GM12878 (cell line): Measurements from ENCODE around the gene SCGB3A2. TPM values are rescaled to one million over a fixed set of nuclear protein-coding genes. Genes with fewer than 3 reads are reported as not detected.

ENCODE experiments used
- ATAC-seq: fragments of 200-7000 bp; cut with Tn5 transposase; 3 replicates; pipeline ENCODE4 v1.9.1; 2020; ENCODE audit warnings: mild to moderate bottlenecking, moderate library complexity
- BruUV-seq: library from RNA; stranded (reverse); fragments of 400-500 nt; replicated peaks from 2 replicates; lab custom pipeline; 2021; lab: Mats Ljungman, UMichigan
- CTCF ChIA-PET: fragments of 300-600 bp; sonication (Branson Sonifier 250); formaldehyde crosslinking; extraction: SDS; loops from one replicate; lab custom pipeline; 2021; ENCODE audit warnings: inconsistent platforms; lab: Yijun Ruan, JAX
- POLR2A ChIA-PET: fragments of 350-600 bp; formaldehyde crosslinking; extraction: SDS; loops from one replicate; lab custom pipeline; 2021; ENCODE audit warnings: inconsistent platforms; lab: Charles Lee
- RAD21 ChIA-PET: fragments of 300-600 bp; sonication (Branson Sonifier 250); formaldehyde crosslinking; loops from one replicate; lab custom pipeline; 2023; ENCODE audit warnings: antibody characterized with exemption; ENCODE audit not compliant: unreplicated experiment; lab: Charles Lee
- SMC1A ChIA-PET: fragments of 300-600 bp; sonication (Branson Sonifier 250); formaldehyde crosslinking; loops from one replicate; lab custom pipeline; 2023; ENCODE audit not compliant: unreplicated experiment, uncharacterized antibody; lab: Charles Lee
- DNase-seq: peaks from one replicate; pipeline ENCODE4 v3.0.0-alpha.2; 2011; ENCODE audit warnings: low read depth, low spot score
- FAIRE-seq: peaks from 3 replicates; lab custom pipeline; 2011; peaks lifted over from hg19 to GRCh38; lab: Jason Lieb, UNC
- H2AFZ ChIP-seq: 2 replicates; pipeline ENCODE4 v1.6.0; 2011; ENCODE audit warnings: low read depth, low read length, control low read depth; ENCODE audit not compliant: control insufficient read depth
- H3K27ac ChIP-seq: 2 replicates; pipeline ENCODE4 v1.5.1; 2011; ENCODE audit warnings: control low read depth; ENCODE audit not compliant: control insufficient read depth, insufficient read depth
- H3K27me3 ChIP-seq, 2 experiments: replicated peaks in 1 of 2; 2 replicates each; pipeline versions ENCODE4 v1.6.0 to v1.6.1; 2011; ENCODE audit warnings: low read length in 1 of 2; ENCODE audit not compliant: control insufficient read depth in 2 of 2, insufficient read depth in 2 of 2
- H3K36me3 ChIP-seq, 2 experiments: 2 replicates each; pipeline ENCODE4 v1.5.1; 2011; ENCODE audit warnings: low read length in 1 of 2; ENCODE audit not compliant: control insufficient read depth in 2 of 2, insufficient read depth in 2 of 2
- H3K4me1 ChIP-seq: 2 replicates; pipeline ENCODE4 v1.6.1; 2011; ENCODE audit warnings: mild to moderate bottlenecking, low read length, moderate library complexity, mixed read lengths; ENCODE audit not compliant: control insufficient read depth, insufficient read depth
- H3K4me2 ChIP-seq: 2 replicates; pipeline ENCODE4 v1.6.0; 2011; ENCODE audit warnings: control low read depth; ENCODE audit not compliant: control insufficient read depth, insufficient read depth
- H3K4me3 ChIP-seq: fragments of 200-600 bp; sonication (generic); 2 replicates; pipeline ENCODE4 v1.5.1; 2016
- H3K79me2 ChIP-seq: 2 replicates; pipeline ENCODE4 v1.6.0; 2011; ENCODE audit warnings: low read length; ENCODE audit not compliant: control insufficient read depth, insufficient read depth
- H3K9ac ChIP-seq: 2 replicates; pipeline ENCODE4 v1.8.0; 2011; ENCODE audit warnings: low read length, control low read depth, mixed read lengths; ENCODE audit not compliant: control insufficient read depth, insufficient read depth
- H3K9me3 ChIP-seq: replicated peaks from 3 replicates; pipeline ENCODE4 v1.5.1; 2011; ENCODE audit warnings: mild to moderate bottlenecking, low read length; ENCODE audit not compliant: control insufficient read depth, insufficient read depth
- H4K20me1 ChIP-seq: 2 replicates; pipeline ENCODE4 v1.6.0; 2011; ENCODE audit not compliant: control insufficient read depth, insufficient read depth
- BCL11A ChIP-seq: IDR thresholded peaks from 2 replicates; pipeline ENCODE4 v1.6.1; 2011; ENCODE audit warnings: low read depth, low read length
- POU2F2 ChIP-seq: IDR thresholded peaks from 3 replicates; pipeline ENCODE4 v1.6.1; 2011; ENCODE audit warnings: low read depth, mild to moderate bottlenecking, low read length, borderline replicate concordance
- RAD21 ChIP-seq: IDR thresholded peaks from 2 replicates; pipeline ENCODE4 v1.6.1; 2011; ENCODE audit warnings: mild to moderate bottlenecking, low read depth, low read length, moderate library complexity; ENCODE audit not compliant: insufficient read depth
- SREBF2 ChIP-seq: IDR thresholded peaks from 2 replicates; pipeline ENCODE4 v1.6.1; 2012; ENCODE audit warnings: mild to moderate bottlenecking, low read length
- SUPT20H ChIP-seq: IDR thresholded peaks from 2 replicates; pipeline ENCODE4 v1.6.1; 2011; ENCODE audit warnings: low read depth, mild to moderate bottlenecking, low read length, moderate library complexity, borderline replicate concordance; ENCODE audit not compliant: control insufficient read depth
- SUZ12 ChIP-seq: fragments of 200-600 bp; sonication (generic); IDR thresholded peaks from one replicate; pipeline ENCODE4 v1.6.1; 2018; ENCODE audit warnings: antibody characterized with exemption, mild to moderate bottlenecking; ENCODE audit not compliant: unreplicated experiment
- TBL1XR1 ChIP-seq: IDR thresholded peaks from 2 replicates; pipeline ENCODE4 v1.6.1; 2012; ENCODE audit warnings: low read depth, low read length, improper control_type of control experiment
- TCF3 ChIP-seq: IDR thresholded peaks from 2 replicates; pipeline ENCODE4 v1.6.1; 2012; ENCODE audit warnings: low read depth, mild to moderate bottlenecking, low read length, borderline replicate concordance; ENCODE audit not compliant: insufficient read depth
- ZNF274 ChIP-seq: IDR thresholded peaks from one replicate; pipeline ENCODE4 v1.8.0; 2011; ENCODE audit not compliant: insufficient read length, insufficient read depth
- WGBS: methylation state at CpG from one replicate; pipeline ENCODE4 v1.1.6; 2016; ENCODE audit warnings: low lambda C conversion rate; ENCODE audit not compliant: insufficient replicate concordance, insufficient coverage; ENCODE audit errors: missing lambda C conversion rate; 5-methylcytosine and 5-hydroxymethylcytosine counted together
- in situ Hi-C: fragments of 300-500 bp; cut with MboI; formaldehyde crosslinking; loops from 9 replicates; pipeline ENCODE4 v1.14.3; 2018; ENCODE audit warnings: mixed read lengths
- intact Hi-C: fragments of 100-400 bp; cut with micrococcal nuclease; formaldehyde crosslinking; loops from one replicate; pipeline ENCODE4 v1.14.2; 2022; ENCODE audit not compliant: unreplicated experiment
- polyA plus RNA-seq, 11 experiments: library from polyadenylated mRNA; depleted of rRNA in 4 of 11; unstranded in 6 of 11; stranded (reverse) in 5 of 11; fragments of >200 nt; fragmentation: Nextera tagmentation in 4 of 11; fragmentation: Illumina TruSeq in 1 of 11; extraction: Ambion mirVana in 4 of 11; extraction: Trizol in 1 of 11; gene quantifications; 1 replicate in 1 of 11; 2 replicates in 10 of 11; pipeline versions ENCODE4 v1.2.1 to v1.2.3, GENCODE V29; 2011 to 2016; ENCODE audit warnings: inconsistent platforms in 2 of 11, missing spikeins in 2 of 11, low read depth in 1 of 11
- total RNA-seq, 4 experiments: library from RNA; depleted of rRNA in 3 of 4; stranded (reverse); fragments of >200 nt in 3 of 4; fragmentation: Illumina TruSeq in 1 of 4; extraction: Trizol in 1 of 4; gene quantifications; 2 replicates each; pipeline versions ENCODE4 v1.2.1 to v1.2.3, GENCODE V29; 2013 to 2021
- TF ChIP-seq, protein P1 (sequence below): fragments of 450-650 bp; IDR thresholded peaks from 2 replicates; pipeline ENCODE4 v1.6.1; 2017; ENCODE audit warnings: mild to moderate bottlenecking, low read depth, inconsistent platforms; ENCODE audit not compliant: poor library complexity, severe bottlenecking
- TF ChIP-seq, protein P2 (sequence below): fragments of 450-650 bp; IDR thresholded peaks from 2 replicates; pipeline ENCODE4 v1.6.1; 2014; ENCODE audit warnings: mild to moderate bottlenecking
- TF ChIP-seq, protein P3 (sequence below): fragments of 150-350 bp; IDR thresholded peaks from 2 replicates; pipeline ENCODE4 v1.6.1; 2014; ENCODE audit warnings: mild to moderate bottlenecking, low read depth, low read length

Gene SCGB3A2
- total and polyA plus RNA-seq, 10 of the 15 experiments (the other 5 are each of a cell fraction or from before 2014, with no cell fraction given): 0.24 TPM; not detected in 9

DNA sequence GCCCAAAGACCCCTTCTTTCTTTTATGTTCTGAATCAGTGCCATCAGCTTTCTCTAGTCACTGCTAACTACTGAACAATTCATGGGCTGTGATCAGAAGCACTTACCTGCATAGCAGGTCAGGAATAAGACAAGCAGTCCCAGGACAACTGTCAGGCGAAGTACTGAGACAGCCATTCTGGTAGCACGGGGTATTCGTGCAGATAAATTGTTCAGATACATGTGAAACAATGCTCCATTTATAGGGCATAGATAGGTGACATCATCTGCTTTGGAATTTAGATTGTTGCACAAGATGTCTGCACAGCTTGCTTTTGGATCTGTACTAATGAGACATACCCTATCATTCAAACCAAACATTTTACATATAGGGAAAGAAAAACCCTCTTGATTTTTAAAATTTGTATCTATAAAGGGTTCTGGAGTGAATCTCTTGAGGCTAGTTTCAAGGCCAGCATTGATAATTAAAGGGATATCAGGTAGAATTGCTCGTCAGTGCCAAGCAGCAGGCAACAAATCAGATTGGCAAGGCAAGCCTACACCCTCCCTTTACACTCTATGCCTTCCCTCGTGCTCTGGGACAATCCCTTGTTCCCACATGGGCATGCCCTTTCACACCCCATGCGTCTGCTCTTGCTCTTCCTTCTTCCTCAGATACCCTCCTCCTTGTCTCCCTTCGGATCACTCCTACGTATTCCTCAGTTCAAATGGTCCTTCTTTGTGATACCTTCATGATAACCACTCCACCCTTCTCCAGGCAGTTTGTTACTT is 28.0 kb downstream of the SCGB3A2 start, which contains the start of gene C5orf46:
Gene C5orf46, minus strand, starts transcription at position 213 of the 770 bp plus-strand sequence. Its CDS starts 37 bp downstream, at position 176.
- POLR2A ChIA-PET: no interaction called here
- FAIRE-seq: no peak
- CTCF ChIA-PET: no interaction called here
- RAD21 ChIA-PET: no interaction called here
- Histone ChIP-seq H3K36me3 (no peaks in the 10 kb centered on the region), H4K20me1 (no peaks in the 10 kb centered on the region), H3K27me3 (no peaks in the 10 kb centered on the region), H3K4me3 (no peak within 1 kb of the TSS), H3K79me2 (no peaks in the 10 kb centered on the region), H3K9me3 (no peaks in the 10 kb centered on the region), H3K4me1 (no peaks in the 10 kb centered on the region), H3K9ac (no peak within 1 kb of the TSS), H2AFZ (no peak within 1 kb of the TSS), H3K4me2 (no peak within 1 kb of the TSS), H3K27ac (no peak within 1 kb of the TSS)
- ATAC-seq: no peak
- 8% methylated on average over 8 of the region's 8 CpGs for WGBS
- in situ Hi-C loops: no loop called here
- no peak for DNase-seq
- TF ChIP-seq, protein P1, sequence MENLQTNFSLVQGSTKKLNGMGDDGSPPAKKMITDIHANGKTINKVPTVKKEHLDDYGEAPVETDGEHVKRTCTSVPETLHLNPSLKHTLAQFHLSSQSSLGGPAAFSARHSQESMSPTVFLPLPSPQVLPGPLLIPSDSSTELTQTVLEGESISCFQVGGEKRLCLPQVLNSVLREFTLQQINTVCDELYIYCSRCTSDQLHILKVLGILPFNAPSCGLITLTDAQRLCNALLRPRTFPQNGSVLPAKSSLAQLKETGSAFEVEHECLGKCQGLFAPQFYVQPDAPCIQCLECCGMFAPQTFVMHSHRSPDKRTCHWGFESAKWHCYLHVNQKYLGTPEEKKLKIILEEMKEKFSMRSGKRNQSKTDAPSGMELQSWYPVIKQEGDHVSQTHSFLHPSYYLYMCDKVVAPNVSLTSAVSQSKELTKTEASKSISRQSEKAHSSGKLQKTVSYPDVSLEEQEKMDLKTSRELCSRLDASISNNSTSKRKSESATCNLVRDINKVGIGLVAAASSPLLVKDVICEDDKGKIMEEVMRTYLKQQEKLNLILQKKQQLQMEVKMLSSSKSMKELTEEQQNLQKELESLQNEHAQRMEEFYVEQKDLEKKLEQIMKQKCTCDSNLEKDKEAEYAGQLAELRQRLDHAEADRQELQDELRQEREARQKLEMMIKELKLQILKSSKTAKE: no peak
- TF ChIP-seq ZNF274: no peak
- intact Hi-C loops: no loop called here
- SMC1A ChIA-PET: no interaction called here
- BruUV-seq: no TSS peak

DNA sequence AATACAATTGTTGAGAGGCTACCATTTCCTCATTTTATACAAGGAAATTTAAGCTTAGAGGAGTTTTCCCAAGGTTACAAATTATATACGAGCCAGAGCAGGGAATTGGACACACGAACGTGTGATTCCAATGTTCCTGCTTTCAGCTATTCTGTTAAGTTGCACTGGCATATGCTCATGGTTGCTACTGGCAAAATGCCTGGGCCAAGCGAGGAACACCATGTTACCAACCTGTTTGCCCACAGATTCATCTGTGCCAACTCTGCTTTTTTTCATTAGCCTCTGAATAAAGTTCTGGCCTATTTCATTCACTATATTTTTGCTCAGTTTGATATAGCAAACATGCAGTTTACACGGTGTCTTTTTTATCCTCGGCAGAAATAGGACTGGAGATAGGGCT is 32.9 kb downstream of the SCGB3A2 start:
- ChIA-PET RAD21 (no interaction called here), POLR2A (no interaction called here)
- no peak for FAIRE-seq
- TF ChIP-seq RAD21: no peak
- no peak for TF ChIP-seq BCL11A
- TF ChIP-seq SUZ12: no peak
- TF ChIP-seq, protein P2, sequence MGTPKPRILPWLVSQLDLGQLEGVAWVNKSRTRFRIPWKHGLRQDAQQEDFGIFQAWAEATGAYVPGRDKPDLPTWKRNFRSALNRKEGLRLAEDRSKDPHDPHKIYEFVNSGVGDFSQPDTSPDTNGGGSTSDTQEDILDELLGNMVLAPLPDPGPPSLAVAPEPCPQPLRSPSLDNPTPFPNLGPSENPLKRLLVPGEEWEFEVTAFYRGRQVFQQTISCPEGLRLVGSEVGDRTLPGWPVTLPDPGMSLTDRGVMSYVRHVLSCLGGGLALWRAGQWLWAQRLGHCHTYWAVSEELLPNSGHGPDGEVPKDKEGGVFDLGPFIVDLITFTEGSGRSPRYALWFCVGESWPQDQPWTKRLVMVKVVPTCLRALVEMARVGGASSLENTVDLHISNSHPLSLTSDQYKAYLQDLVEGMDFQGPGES: no peak
- TF ChIP-seq, protein P3, sequence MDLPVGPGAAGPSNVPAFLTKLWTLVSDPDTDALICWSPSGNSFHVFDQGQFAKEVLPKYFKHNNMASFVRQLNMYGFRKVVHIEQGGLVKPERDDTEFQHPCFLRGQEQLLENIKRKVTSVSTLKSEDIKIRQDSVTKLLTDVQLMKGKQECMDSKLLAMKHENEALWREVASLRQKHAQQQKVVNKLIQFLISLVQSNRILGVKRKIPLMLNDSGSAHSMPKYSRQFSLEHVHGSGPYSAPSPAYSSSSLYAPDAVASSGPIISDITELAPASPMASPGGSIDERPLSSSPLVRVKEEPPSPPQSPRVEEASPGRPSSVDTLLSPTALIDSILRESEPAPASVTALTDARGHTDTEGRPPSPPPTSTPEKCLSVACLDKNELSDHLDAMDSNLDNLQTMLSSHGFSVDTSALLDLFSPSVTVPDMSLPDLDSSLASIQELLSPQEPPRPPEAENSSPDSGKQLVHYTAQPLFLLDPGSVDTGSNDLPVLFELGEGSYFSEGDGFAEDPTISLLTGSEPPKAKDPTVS: no peak
- TF ChIP-seq POU2F2: no peak
- TF ChIP-seq TBL1XR1: no peak
- no peak for TF ChIP-seq SUPT20H
- no peak for TF ChIP-seq TCF3
- no peak for TF ChIP-seq SREBF2

More for the DNA sequence above, 32.9 kb downstream of the SCGB3A2 start:
- Histone ChIP-seq H3K27ac (no peak overlapping the region), H3K4me3 (no peak overlapping the region), H3K36me3 (no peaks in the 10 kb centered on the region), H3K9me3 (no peaks in the 10 kb centered on the region), H3K9ac (no peak overlapping the region), H2AFZ (no peak overlapping the region), H3K27me3 (no peaks in the 10 kb centered on the region), H3K4me2 (no peak overlapping the region), H3K79me2 (no peaks in the 10 kb centered on the region), H3K4me1 (no peaks in the 10 kb centered on the region), H4K20me1 (no peaks in the 10 kb centered on the region)
- DNase-seq (no peak), ATAC-seq (no peak)
- BruUV-seq: no TSS peak
- 40% methylated on average over 6 of the region's 6 CpGs for WGBS
- ChIA-PET CTCF (interaction anchor here (0.5 to 1.0 kb wide), 2 partner anchors 24 to 284 kb away, joined by 3 read pairs; no protein-coding TSS in a partner anchor), SMC1A (no interaction called here)
- intact Hi-C loops (no loop called here), in situ Hi-C loops (no loop called here)
